Measurements from ENCODE around the gene CDPF1. TPM values are rescaled to one million over a fixed set of nuclear protein-coding genes. Genes with fewer than 3 reads are reported as not detected.
"Not testable (repeated sequence)": the region's sequence is repeated elsewhere in the genome, so short reads cannot be mapped to it uniquely, and the experiment has no call there.

Gene CDPF1
- total RNA-seq, 6 experiments from 2014 or later, result 1.8 to 7.1 (median 3.3) TPM

- 92% methylated on average over 4 of the region's 4 CpGs for WGBS (ENCODE audit: insufficient coverage, low coverage, low lambda C conversion rate, missing lambda C conversion rate)
- H3K27ac ChIP-seq, result no peak overlapping the region
- no peak for DNase-seq
- ATAC-seq, result no peak
- H3K27me3 ChIP-seq, result no peaks in the 10 kb centered on the region
- TF ChIP-seq POLR2A (IDR thresholded peaks at IDR 0.05), result no peak
- TF ChIP-seq, protein P1, sequence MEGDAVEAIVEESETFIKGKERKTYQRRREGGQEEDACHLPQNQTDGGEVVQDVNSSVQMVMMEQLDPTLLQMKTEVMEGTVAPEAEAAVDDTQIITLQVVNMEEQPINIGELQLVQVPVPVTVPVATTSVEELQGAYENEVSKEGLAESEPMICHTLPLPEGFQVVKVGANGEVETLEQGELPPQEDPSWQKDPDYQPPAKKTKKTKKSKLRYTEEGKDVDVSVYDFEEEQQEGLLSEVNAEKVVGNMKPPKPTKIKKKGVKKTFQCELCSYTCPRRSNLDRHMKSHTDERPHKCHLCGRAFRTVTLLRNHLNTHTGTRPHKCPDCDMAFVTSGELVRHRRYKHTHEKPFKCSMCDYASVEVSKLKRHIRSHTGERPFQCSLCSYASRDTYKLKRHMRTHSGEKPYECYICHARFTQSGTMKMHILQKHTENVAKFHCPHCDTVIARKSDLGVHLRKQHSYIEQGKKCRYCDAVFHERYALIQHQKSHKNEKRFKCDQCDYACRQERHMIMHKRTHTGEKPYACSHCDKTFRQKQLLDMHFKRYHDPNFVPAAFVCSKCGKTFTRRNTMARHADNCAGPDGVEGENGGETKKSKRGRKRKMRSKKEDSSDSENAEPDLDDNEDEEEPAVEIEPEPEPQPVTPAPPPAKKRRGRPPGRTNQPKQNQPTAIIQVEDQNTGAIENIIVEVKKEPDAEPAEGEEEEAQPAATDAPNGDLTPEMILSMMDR (IDR thresholded peaks at IDR 0.05), result no peak
- H3K4me3 ChIP-seq, result no peak overlapping the region
- intact Hi-C loops (cut with DNase I), result no loop called here
- peaks cover 0 to 88% (median 44%) of the 10 kb centered on the region in 4 donors for H3K36me3 ChIP-seq
- no peaks in the 10 kb centered on the region for H3K9me3 ChIP-seq
- no peaks in the 10 kb centered on the region for H3K4me1 ChIP-seq
Observed at GRCh38 chr22:46212195-46212594, 37.9 kb downstream of the CDPF1 start.

DNA sequence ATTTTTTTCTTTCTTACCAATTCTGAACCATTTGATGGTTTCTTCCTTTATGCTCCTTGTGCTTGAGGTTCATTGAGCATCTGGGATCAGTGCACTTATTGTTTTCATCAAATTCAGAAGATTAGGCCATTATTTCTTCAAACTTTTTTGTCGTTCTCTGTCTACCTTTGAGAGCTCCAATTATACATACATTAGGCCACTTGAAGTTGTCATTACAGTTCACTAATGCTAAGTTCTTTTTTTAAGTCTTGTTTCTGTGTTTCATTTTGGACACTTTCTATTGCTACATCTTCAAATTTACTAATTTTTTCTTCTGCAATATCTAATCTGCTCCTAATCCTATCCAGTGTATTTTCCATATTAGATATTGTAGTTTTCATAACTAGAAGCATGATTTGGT is 40.8 kb downstream of the CDPF1 start:
- ATAC-seq (no peak), DNase-seq (no peak)
- intact Hi-C loops (cut with DNase I), result no loop called here
- WGBS (ENCODE audit: insufficient coverage, low coverage, low lambda C conversion rate, missing lambda C conversion rate), result 100% methylated on average over 1 of the region's 1 CpG
- H3K4me1 ChIP-seq, result no peaks in the 10 kb centered on the region
- H3K36me3 ChIP-seq, result peaks cover 0 to 87% (median 40%) of the 10 kb centered on the region in 4 donors
- H3K4me3 ChIP-seq, result no peak overlapping the region
- no peaks in the 10 kb centered on the region for H3K27me3 ChIP-seq
- TF ChIP-seq POLR2A (IDR thresholded peaks at IDR 0.05), result no peak
- TF ChIP-seq, protein P1 (IDR thresholded peaks at IDR 0.05), result no peak
- no peaks in the 10 kb centered on the region for H3K9me3 ChIP-seq
- no peak overlapping the region for H3K27ac ChIP-seq

- Histone ChIP-seq H3K9me3 (no peaks in the 10 kb centered on the region), H3K27me3 (no peaks in the 10 kb centered on the region), H3K36me3 (peaks cover 0 to 87% (median 48%) of the 10 kb centered on the region in 4 donors), H3K4me1 (no peaks in the 10 kb centered on the region), H3K27ac (no peak overlapping the region), H3K4me3 (no peak overlapping the region)
- DNase-seq (no peak), ATAC-seq (peak in 2 of 4 donors; percentile 14 to 34)
- intact Hi-C loops (cut with DNase I), result no loop called here
- 87% methylated on average over 4 of the region's 7 CpGs for WGBS (ENCODE audit: insufficient coverage, low coverage, low lambda C conversion rate, missing lambda C conversion rate)
- TF ChIP-seq POLR2A (IDR thresholded peaks at IDR 0.05), result no peak
- TF ChIP-seq, protein P1 (IDR thresholded peaks at IDR 0.05), result no peak
Observed at GRCh38 chr22:46203601-46203980, 46.5 kb downstream of the CDPF1 start.

DNA sequence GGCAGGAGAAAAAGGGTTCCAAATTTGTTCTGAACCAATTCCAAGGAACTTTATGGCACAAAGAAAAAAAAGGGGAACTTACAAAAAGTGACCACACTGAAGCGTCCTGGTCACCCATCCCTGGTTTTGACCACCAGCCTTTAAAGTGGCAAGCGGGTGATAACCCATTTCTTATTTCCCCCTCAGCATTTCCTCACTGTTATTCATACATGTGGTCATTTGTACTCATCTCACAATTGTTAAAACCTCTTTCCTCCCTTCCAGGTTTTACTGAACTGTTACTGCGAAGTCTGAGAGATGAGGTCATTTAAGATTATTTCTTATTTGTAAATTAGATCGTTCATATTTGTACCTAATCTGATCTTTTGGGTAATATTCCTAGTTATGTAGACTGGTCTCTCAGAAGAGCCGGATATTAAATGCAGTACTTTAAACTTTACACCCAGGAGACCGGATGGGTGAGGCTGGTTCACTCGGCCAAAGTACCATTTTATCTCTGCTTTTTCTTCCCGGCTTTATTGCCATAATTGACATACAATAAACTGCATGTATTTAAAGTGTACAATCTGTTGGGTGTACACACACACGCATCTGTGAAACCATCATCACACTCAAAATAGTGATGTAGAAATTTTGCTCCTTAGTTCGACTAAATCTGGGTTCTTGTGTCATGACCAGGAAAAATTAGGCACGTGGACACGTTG is 47.0 kb downstream of the CDPF1 start:
- DNase-seq, result no peak
- intact Hi-C loops (cut with DNase I), result no loop called here
- WGBS (ENCODE audit: insufficient coverage, low coverage, low lambda C conversion rate, missing lambda C conversion rate), result 84% methylated on average over 12 of the region's 12 CpGs
- Histone ChIP-seq H3K36me3 (peaks cover 0 to 89% (median 47%) of the 10 kb centered on the region in 4 donors), H3K27ac (no peak overlapping the region), H3K4me1 (no peaks in the 10 kb centered on the region), H3K9me3 (no peaks in the 10 kb centered on the region), H3K4me3 (no peak overlapping the region), H3K27me3 (no peaks in the 10 kb centered on the region)
- ATAC-seq, result no peak
- no peak for TF ChIP-seq POLR2A (IDR thresholded peaks at IDR 0.05)

GRCh38 chr22:46201059-46201757 is 48.9 kb downstream of the CDPF1 start:
- TF ChIP-seq POLR2A (IDR thresholded peaks at IDR 0.05), result no peak
- TF ChIP-seq, protein P1 (IDR thresholded peaks at IDR 0.05), result no peak
- H3K9me3 ChIP-seq, result no peaks in the 10 kb centered on the region
- H3K4me3 ChIP-seq, result no peak overlapping the region
- no peaks in the 10 kb centered on the region for H3K27me3 ChIP-seq
- ATAC-seq (peak; percentile 17 to 43 (median 38)), DNase-seq (no peak)
- H3K4me1 ChIP-seq, result peaks cover 0 to 14% (median 4%) of the 10 kb centered on the region in 4 donors
- H3K27ac ChIP-seq, result no peak overlapping the region
- 61% methylated on average over 9 of the region's 17 CpGs for WGBS (ENCODE audit: insufficient coverage, low coverage, low lambda C conversion rate, missing lambda C conversion rate)
- H3K36me3 ChIP-seq, result peaks cover 0 to 83% (median 39%) of the 10 kb centered on the region in 4 donors
- intact Hi-C loops (cut with DNase I), result no loop called here

DNA sequence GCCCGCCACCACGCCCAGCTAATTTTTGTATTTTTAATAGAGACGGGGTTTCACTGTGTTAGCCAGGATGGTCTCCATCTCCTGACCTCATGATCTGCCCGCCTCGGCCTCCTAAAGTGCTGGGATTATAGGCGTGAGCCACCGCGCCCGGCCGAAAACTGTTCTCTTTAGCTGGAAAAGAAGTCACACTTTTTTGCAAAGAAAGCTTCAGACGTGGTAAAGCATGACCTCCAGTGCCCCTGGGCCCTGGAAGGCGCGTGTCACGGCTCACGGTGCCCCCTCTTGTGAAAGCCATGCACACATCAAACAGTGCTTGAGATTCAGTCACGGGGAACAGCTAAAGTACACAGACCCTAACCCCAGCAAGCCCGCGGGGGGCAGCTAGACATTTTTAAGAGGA is 51.3 kb downstream of the CDPF1 start:
- H3K27me3 ChIP-seq; H3K4me3 ChIP-seq; H3K9me3 ChIP-seq; intact Hi-C loops (cut with DNase I); ATAC-seq; DNase-seq: not testable (repeated sequence)
- peak overlapping the region in 1 of 3 donors; percentile 17 for H3K27ac ChIP-seq
- H3K36me3 ChIP-seq, result peaks cover 0 to 61% (median 28%) of the 10 kb centered on the region in 4 donors
- H3K4me1 ChIP-seq, result peaks cover 0 to 34% (median 15%) of the 10 kb centered on the region in 4 donors
- 77% methylated on average over 15 of the region's 18 CpGs for WGBS (ENCODE audit: insufficient coverage, low coverage, low lambda C conversion rate, missing lambda C conversion rate)
